CD14-positive monocyte (primary cell): Measurements from ENCODE around the gene RFX7. TPM values are rescaled to one million over a fixed set of nuclear protein-coding genes. Genes with fewer than 3 reads are reported as not detected.

Experiments
- DNase-seq, 3 donors: peaks; one replicate each; pipeline ENCODE4 v3.0.0-alpha.2; 2011 to 2022
- H2AFZ ChIP-seq: 2 replicates; pipeline ENCODE4 v1.6.0; 2012; ENCODE audit warnings: mild to moderate bottlenecking, low read depth, low read length, inconsistent platforms; ENCODE audit not compliant: insufficient read depth, poor library complexity, severe bottlenecking
- H3K27ac ChIP-seq, 2 donors: 1 replicate in 1 of 2; 2 replicates in 1 of 2; pipeline ENCODE4 v1.5.1; 2012 to 2013; ENCODE audit warnings: low read length in 2 of 2, control low read depth in 1 of 2, inconsistent platforms in 1 of 2, low read depth in 1 of 2, mild to moderate bottlenecking in 1 of 2
- H3K27me3 ChIP-seq, 2 donors: one replicate each; pipeline versions ENCODE4 v1.6.0 to v1.6.1; 2011 to 2013; ENCODE audit warnings: low read length in 2 of 2; ENCODE audit not compliant: control insufficient read depth in 2 of 2, insufficient read depth in 2 of 2
- H3K36me3 ChIP-seq, 2 donors: replicated peaks in 1 of 2; 1 replicate in 1 of 2; 2 replicates in 1 of 2; pipeline versions ENCODE4 v1.5.1 to v1.6.1; 2012 to 2013; ENCODE audit warnings: low read length in 2 of 2, control low read depth in 1 of 2, inconsistent platforms in 1 of 2, mild to moderate bottlenecking in 1 of 2; ENCODE audit not compliant: insufficient read depth in 2 of 2, control insufficient read depth in 1 of 2
- H3K4me1 ChIP-seq, 2 donors: 1 replicate in 1 of 2; 2 replicates in 1 of 2; pipeline versions ENCODE4 v1.5.1 to v1.6.1; 2012 to 2013; ENCODE audit warnings: low read length in 2 of 2, control low read depth in 1 of 2, inconsistent platforms in 1 of 2, mild to moderate bottlenecking in 1 of 2, moderate library complexity in 1 of 2; ENCODE audit not compliant: insufficient read depth in 2 of 2, control insufficient read depth in 1 of 2
- H3K4me2 ChIP-seq: replicated peaks from 2 replicates; pipeline ENCODE3; 2012; ENCODE audit warnings: low read length, moderate library complexity, mild to moderate bottlenecking; ENCODE audit not compliant: poor library complexity, severe bottlenecking; ENCODE audit errors: extremely low read depth
- H3K4me3 ChIP-seq, 3 experiments: fragments of 200-600 bp in 1 of 3; sonication (generic) in 1 of 3; replicated peaks in 1 of 3; 1 replicate in 2 of 3; 2 replicates in 1 of 3; pipeline ENCODE4 v1.5.1; 2011 to 2013; ENCODE audit warnings: low read length in 3 of 3, mild to moderate bottlenecking in 3 of 3, control low read depth in 2 of 3, low read depth in 2 of 3, inconsistent platforms in 1 of 3, moderate library complexity in 1 of 3
- H3K79me2 ChIP-seq: 2 replicates; pipeline ENCODE4 v1.6.0; 2012; ENCODE audit warnings: mild to moderate bottlenecking, control low read depth, inconsistent platforms, low read length, moderate library complexity; ENCODE audit not compliant: insufficient read depth
- H3K9ac ChIP-seq: 2 replicates; pipeline ENCODE4 v1.6.0; 2017; ENCODE audit warnings: low read length, mild to moderate bottlenecking; ENCODE audit not compliant: insufficient read depth, poor library complexity, severe bottlenecking
- H3K9me3 ChIP-seq, 2 donors: replicated peaks in 1 of 2; 1 replicate in 1 of 2; 2 replicates in 1 of 2; pipeline versions ENCODE4 v1.5.1 to v1.6.1; 2012 to 2013; ENCODE audit warnings: low read length in 2 of 2, control low read depth in 1 of 2; ENCODE audit not compliant: control insufficient read depth in 1 of 2, insufficient read depth in 1 of 2
- H4K20me1 ChIP-seq: 2 replicates; pipeline ENCODE4 v1.6.0; 2012; ENCODE audit warnings: mild to moderate bottlenecking, low read length, control low read depth, moderate library complexity; ENCODE audit not compliant: insufficient read depth
- H3K27ac Mint-ChIP-seq, 7 donors: one replicate each; pipeline ENCODE4 v1.8.0; 2020; ENCODE audit warnings: mild to moderate bottlenecking in 7 of 7, mixed read lengths in 7 of 7, moderate library complexity in 6 of 7, inconsistent platforms in 2 of 7
- H3K27me3 Mint-ChIP-seq, 3 donors: one replicate each; pipeline ENCODE4 v1.8.0; 2021 to 2022; ENCODE audit warnings: low read depth in 3 of 3, mild to moderate bottlenecking in 3 of 3, mixed read lengths in 3 of 3, moderate library complexity in 3 of 3, inconsistent platforms in 1 of 3
- H3K36me3 Mint-ChIP-seq, 2 donors: one replicate each; pipeline ENCODE4 v1.8.0; 2020; ENCODE audit warnings: mixed read lengths in 2 of 2, inconsistent platforms in 1 of 2, mild to moderate bottlenecking in 1 of 2
- H3K4me1 Mint-ChIP-seq: one replicate; pipeline ENCODE4 v1.8.0; 2020; ENCODE audit warnings: mild to moderate bottlenecking, mixed read lengths
- H3K4me3 Mint-ChIP-seq, 2 donors: one replicate each; pipeline ENCODE4 v1.8.0; 2020; ENCODE audit warnings: mild to moderate bottlenecking in 2 of 2, mixed read lengths in 2 of 2, moderate library complexity in 1 of 2
- H3K9me3 Mint-ChIP-seq, 7 donors: one replicate each; pipeline ENCODE4 v1.8.0; 2020 to 2022; ENCODE audit warnings: mixed read lengths in 7 of 7, mild to moderate bottlenecking in 6 of 7, moderate library complexity in 6 of 7, inconsistent platforms in 2 of 7
- CTCF ChIP-seq: fragments of 200-600 bp; IDR thresholded peaks from one replicate; pipeline ENCODE4 v1.8.0; 2022; ENCODE audit warnings: antibody characterized with exemption, mild to moderate bottlenecking
- WGBS: methylation state at CpG from one replicate; pipeline ENCODE4 v1.1.5; 2013; ENCODE audit warnings: missing lambda C conversion rate; ENCODE audit not compliant: insufficient coverage; 5-methylcytosine and 5-hydroxymethylcytosine counted together
- intact Hi-C, 2 donors: fragments of 100-400 bp; cut with micrococcal nuclease; formaldehyde crosslinking; loops; one replicate each; pipeline versions ENCODE4 v1.15.0 to v1.15.1; 2023
- polyA plus RNA-seq, 3 donors: library from polyadenylated mRNA; depleted of rRNA in 1 of 3; unstranded in 2 of 3; stranded (reverse) in 1 of 3; fragments of 300-500 nt in 2 of 3; fragments of >200 nt in 1 of 3; fragmentation: Illumina TruSeq in 2 of 3; gene quantifications; 1 replicate in 2 of 3; 2 replicates in 1 of 3; pipeline ENCODE4 v1.2.3, GENCODE V29; 2012 to 2021

RFX7 gene
- polyA plus RNA-seq, 3 donors: 1.0 to 2.9 (median 1.2) TPM

DNA sequence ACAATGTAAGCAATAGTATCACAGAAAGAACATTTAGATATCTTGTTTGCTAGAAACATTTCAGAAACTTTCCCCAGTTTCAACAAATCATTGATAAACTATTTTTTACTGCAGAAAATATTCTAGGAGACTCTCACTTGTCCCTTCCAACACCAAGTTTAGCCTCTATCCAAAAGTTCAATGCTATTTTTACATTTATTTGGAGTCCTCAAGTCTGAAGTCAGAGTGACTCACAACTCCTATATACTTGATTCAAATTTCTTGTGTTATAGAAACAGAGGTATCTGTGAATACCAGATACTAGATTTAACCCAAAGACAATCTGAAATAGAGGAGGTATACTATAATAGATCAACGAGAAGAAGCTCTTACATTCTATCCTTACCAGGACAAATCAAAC lies 49.6 kb downstream of the RFX7 start:
- H3K4me1 ChIP-seq: no peaks in the 10 kb centered on the region
- H3K4me3 ChIP-seq: no peak overlapping the region
- no peak overlapping the region for H2AFZ ChIP-seq
- Mint-ChIP-seq H3K9me3 (no peaks in the 10 kb centered on the region), H3K4me1 (peaks cover 3% of the 10 kb centered on the region), H3K27me3 (no peaks in the 10 kb centered on the region), H3K36me3 (peaks cover 3 to 4% of the 10 kb centered on the region in 2 donors), H3K4me3 (no peak overlapping the region), H3K27ac (no peak overlapping the region)
- H3K4me2 ChIP-seq: no peak overlapping the region
- H3K9ac ChIP-seq: no peak overlapping the region
- no peaks in the 10 kb centered on the region for H3K9me3 ChIP-seq
- H4K20me1 ChIP-seq: peaks cover 37% of the 10 kb centered on the region
- TF ChIP-seq CTCF: no peak
- peaks cover 74% of the 10 kb centered on the region for H3K79me2 ChIP-seq
- no peak overlapping the region for H3K27ac ChIP-seq
- H3K27me3 ChIP-seq: no peaks in the 10 kb centered on the region
- intact Hi-C loops: no loop called here
- no CpG with 5 or more reads among the region's 1 CpG for WGBS
- DNase-seq: no peak
- no peaks in the 10 kb centered on the region for H3K36me3 ChIP-seq

DNA sequence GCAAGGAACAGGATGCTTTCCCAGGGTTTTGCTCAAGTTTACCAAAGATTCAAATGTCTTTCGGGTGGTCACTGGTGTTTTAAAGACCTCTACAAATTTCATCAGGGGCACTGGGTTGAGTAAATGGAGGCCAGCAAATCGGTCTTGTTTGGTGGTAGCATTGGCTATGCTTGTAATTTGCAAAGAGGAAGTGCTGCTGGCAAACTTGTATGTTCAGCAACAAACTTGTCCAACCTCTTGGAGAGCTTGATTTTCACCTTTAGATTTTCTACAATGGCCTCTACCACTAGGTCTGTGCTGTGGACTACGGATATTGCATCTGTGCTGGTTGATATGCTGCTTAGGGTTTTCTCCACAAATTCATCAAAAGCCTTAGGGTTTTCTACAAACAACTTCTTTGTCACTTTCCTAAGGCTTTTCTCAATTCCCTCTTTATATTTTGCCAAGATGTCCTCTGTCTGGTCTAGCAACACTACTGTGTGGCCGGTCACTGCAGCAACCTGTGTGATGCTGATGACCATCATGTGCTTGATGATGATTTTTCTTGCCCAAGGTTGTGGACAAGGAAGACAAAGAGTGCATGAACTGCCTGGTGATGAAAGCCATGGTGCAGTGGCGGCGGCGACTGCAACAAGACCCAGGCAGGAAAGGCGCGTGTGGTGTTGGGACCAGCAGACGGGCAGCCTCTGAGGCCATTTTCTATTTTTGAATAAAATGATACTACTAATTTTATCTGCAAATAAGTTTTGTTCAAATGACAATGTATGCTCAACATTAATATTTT lies 50.8 kb downstream of the RFX7 start:
- 100% methylated on average over 6 of the region's 10 CpGs for WGBS
- H3K79me2 ChIP-seq: peaks cover 75% of the 10 kb centered on the region
- peaks cover 0 to 1% (median 0%) of the 10 kb centered on the region in 3 donors for H3K27me3 Mint-ChIP-seq
- peak overlapping the region in 1 of 7 donors; percentile 6 for H3K27ac Mint-ChIP-seq
- H3K4me3 ChIP-seq: no peak overlapping the region
- no peak overlapping the region for H3K4me3 Mint-ChIP-seq
- no peaks in the 10 kb centered on the region for H3K9me3 Mint-ChIP-seq
- peaks cover 3 to 4% of the 10 kb centered on the region in 2 donors for H3K36me3 Mint-ChIP-seq
- no peaks in the 10 kb centered on the region for H3K4me1 ChIP-seq
- DNase-seq: no peak
- intact Hi-C loops: no loop called here
- H2AFZ ChIP-seq: no peak overlapping the region
- no peak overlapping the region for H3K4me2 ChIP-seq
- peak overlapping the region in 1 of 2 donors; percentile 5 for H3K27ac ChIP-seq
- H3K27me3 ChIP-seq: no peaks in the 10 kb centered on the region
- H3K36me3 ChIP-seq: no peaks in the 10 kb centered on the region
- H4K20me1 ChIP-seq: peaks cover 46% of the 10 kb centered on the region
- H3K9ac ChIP-seq: no peak overlapping the region
- no peaks in the 10 kb centered on the region for H3K9me3 ChIP-seq
- H3K4me1 Mint-ChIP-seq: peaks cover 9% of the 10 kb centered on the region
- TF ChIP-seq CTCF: no peak
